Colonic mucosa (tissue), 4 donors: Measurements from ENCODE around the gene CBX6. TPM values are rescaled to one million over a fixed set of nuclear protein-coding genes. Genes with fewer than 3 reads are reported as not detected.
A peak's percentile ranks its signal among the peaks of the same experiment; 100 is the strongest.

Experiments
- DNase-seq: peaks from one replicate; pipeline ENCODE4 v3.0.0-alpha.2; 2020
- H3K27ac ChIP-seq: fragments of 200-600 bp; one replicate; pipeline ENCODE4 v1.8.0; 2021
- H3K27me3 ChIP-seq: fragments of 200-600 bp; one replicate; pipeline ENCODE4 v1.8.0; 2021
- H3K36me3 ChIP-seq: fragments of 200-600 bp; one replicate; pipeline ENCODE4 v1.8.0; 2021
- H3K4me1 ChIP-seq: fragments of 200-600 bp; one replicate; pipeline ENCODE4 v1.8.0; 2021; ENCODE audit warnings: mild to moderate bottlenecking
- H3K4me3 ChIP-seq: fragments of 200-600 bp; one replicate; pipeline ENCODE4 v1.8.0; 2021
- H3K9ac ChIP-seq, 2 donors: one replicate each; pipeline ENCODE4 v1.7.0; 2013; ENCODE audit warnings: control low read depth in 2 of 2, low read depth in 2 of 2, low read length in 2 of 2
- H3K9me3 ChIP-seq: fragments of 200-600 bp; one replicate; pipeline ENCODE4 v1.8.0; 2021
- intact Hi-C: fragments of 100-400 bp; cut with DNase I; formaldehyde crosslinking; loops from one replicate; pipeline ENCODE4 v1.14.1; 2022
- total RNA-seq, 2 donors: library from RNA; stranded (reverse); fragmentation: NEBNext Ultra II Directional in 1 of 2; extraction: Animal tissue kit (Norgen Biotek cat#: 25700) in 1 of 2; gene quantifications; one replicate each; pipeline ENCODE4 v1.2.1, GENCODE V29; 2021
- TF ChIP-seq, protein P1 (sequence below): fragments of 200-600 bp; IDR thresholded peaks from one replicate; pipeline ENCODE4 v1.8.0; 2022; ENCODE audit warnings: antibody characterized with exemption, mild to moderate bottlenecking
- donor health status: healthy.
- donor health status: DM: no; HTN: no; CAD: no.
- donor health status: DM: no; HTN: no; CAD: no.

Gene CBX6
- total RNA-seq, 2 donors from 2014 or later: 9.2 to 14.5 TPM

- H3K9ac ChIP-seq: no peak overlapping the region
These were observed 3.1 kb downstream of the CBX6 start for GRCh38 chr22:38868886-38869381.

GRCh38 chr22:38868286-38868721 lies 3.7 kb downstream of the CBX6 start:
- H3K36me3 ChIP-seq: no peaks in the 10 kb centered on the region
- no peaks in the 10 kb centered on the region for H3K9me3 ChIP-seq
- peaks cover 10% of the 10 kb centered on the region for H3K27me3 ChIP-seq
- intact Hi-C loops: loop anchor here (2.0 kb wide), 1 partner anchor 134 kb away; no protein-coding TSS in a partner anchor
- no peak overlapping the region for H3K9ac ChIP-seq
- peaks cover 3% of the 10 kb centered on the region for H3K4me1 ChIP-seq
- TF ChIP-seq, protein P1, sequence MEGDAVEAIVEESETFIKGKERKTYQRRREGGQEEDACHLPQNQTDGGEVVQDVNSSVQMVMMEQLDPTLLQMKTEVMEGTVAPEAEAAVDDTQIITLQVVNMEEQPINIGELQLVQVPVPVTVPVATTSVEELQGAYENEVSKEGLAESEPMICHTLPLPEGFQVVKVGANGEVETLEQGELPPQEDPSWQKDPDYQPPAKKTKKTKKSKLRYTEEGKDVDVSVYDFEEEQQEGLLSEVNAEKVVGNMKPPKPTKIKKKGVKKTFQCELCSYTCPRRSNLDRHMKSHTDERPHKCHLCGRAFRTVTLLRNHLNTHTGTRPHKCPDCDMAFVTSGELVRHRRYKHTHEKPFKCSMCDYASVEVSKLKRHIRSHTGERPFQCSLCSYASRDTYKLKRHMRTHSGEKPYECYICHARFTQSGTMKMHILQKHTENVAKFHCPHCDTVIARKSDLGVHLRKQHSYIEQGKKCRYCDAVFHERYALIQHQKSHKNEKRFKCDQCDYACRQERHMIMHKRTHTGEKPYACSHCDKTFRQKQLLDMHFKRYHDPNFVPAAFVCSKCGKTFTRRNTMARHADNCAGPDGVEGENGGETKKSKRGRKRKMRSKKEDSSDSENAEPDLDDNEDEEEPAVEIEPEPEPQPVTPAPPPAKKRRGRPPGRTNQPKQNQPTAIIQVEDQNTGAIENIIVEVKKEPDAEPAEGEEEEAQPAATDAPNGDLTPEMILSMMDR: no peak
- no peak for DNase-seq
- H3K27ac ChIP-seq: no peak overlapping the region
- H3K4me3 ChIP-seq: no peak overlapping the region

More at GRCh38 chr22:38868886-38869381, 3.1 kb downstream of the CBX6 start:
- no peak overlapping the region for H3K27ac ChIP-seq
- H3K9me3 ChIP-seq: no peaks in the 10 kb centered on the region
- peaks cover 3% of the 10 kb centered on the region for H3K4me1 ChIP-seq
- DNase-seq: peak; percentile 81
- H3K27me3 ChIP-seq: peaks cover 15% of the 10 kb centered on the region
- H3K36me3 ChIP-seq: no peaks in the 10 kb centered on the region
- TF ChIP-seq, protein P1: peak; percentile 92
- H3K4me3 ChIP-seq: no peak overlapping the region
- intact Hi-C loops: loop anchor here (2.0 kb wide), 1 partner anchor 134 kb away; no protein-coding TSS in a partner anchor

GRCh38 chr22:38867471-38868285 lies 4.3 kb downstream of the CBX6 start:
- no peaks in the 10 kb centered on the region for H3K36me3 ChIP-seq
- no peak overlapping the region for H3K9ac ChIP-seq
- no peaks in the 10 kb centered on the region for H3K9me3 ChIP-seq
- H3K4me1 ChIP-seq: peaks cover 3% of the 10 kb centered on the region
- no peak overlapping the region for H3K27ac ChIP-seq
- TF ChIP-seq, protein P1: no peak
- no peak for DNase-seq
- H3K27me3 ChIP-seq: peaks cover 4% of the 10 kb centered on the region
- no peak overlapping the region for H3K4me3 ChIP-seq
- intact Hi-C loops: loop anchor here (2.0 kb wide), 1 partner anchor 135 kb away; no protein-coding TSS in a partner anchor

GRCh38 chr22:38867124-38867455 lies 4.9 kb downstream of the CBX6 start:
- no peak overlapping the region for H3K27ac ChIP-seq
- no peaks in the 10 kb centered on the region for H3K36me3 ChIP-seq
- H3K4me1 ChIP-seq: peaks cover 3% of the 10 kb centered on the region
- TF ChIP-seq, protein P1: no peak
- no peak overlapping the region for H3K4me3 ChIP-seq
- no peaks in the 10 kb centered on the region for H3K27me3 ChIP-seq
- intact Hi-C loops: no loop called here
- H3K9ac ChIP-seq: no peak overlapping the region
- no peak for DNase-seq
- no peaks in the 10 kb centered on the region for H3K9me3 ChIP-seq

- Histone ChIP-seq H3K27me3 (no peaks in the 10 kb centered on the region), H3K36me3 (no peaks in the 10 kb centered on the region), H3K9ac (no peak overlapping the region), H3K9me3 (no peaks in the 10 kb centered on the region), H3K4me3 (no peak overlapping the region), H3K4me1 (peaks cover 3% of the 10 kb centered on the region), H3K27ac (no peak overlapping the region)
- intact Hi-C loops: no loop called here
- TF ChIP-seq, protein P1: no peak
- no peak for DNase-seq
These were observed 5.5 kb downstream of the CBX6 start for GRCh38 chr22:38866399-38867123.
